Measurements from ENCODE around the gene PIK3CB.

DNA sequence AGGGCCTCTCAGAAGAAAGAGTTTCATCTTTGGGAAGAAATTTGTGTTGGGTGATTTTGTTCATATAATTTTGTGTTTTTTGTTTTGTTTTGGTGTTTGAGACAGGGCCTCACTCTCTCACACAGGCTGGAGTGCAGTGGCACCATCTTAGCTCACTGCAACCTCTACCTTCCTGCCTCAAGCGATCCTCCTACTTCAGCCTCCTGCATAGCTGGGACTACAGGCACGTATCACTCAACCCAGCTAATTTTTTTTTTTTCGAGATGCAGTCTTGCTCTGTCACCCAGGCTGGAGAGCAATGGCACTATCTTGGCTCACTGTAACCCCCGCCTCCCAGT, 29.0 kb upstream of the PIK3CB start:
- TF ChIP-seq EZH2phosphoT487 (IDR thresholded peaks at IDR 0.05; ENCODE audit: borderline replicate concordance, low read length) (no peak), CTCF (conservative IDR thresholded peaks at IDR 0.05; ENCODE audit: low read depth, low read length) (no peak)

All from PC-3 (cell line).